ENCODE measurements around the gene EFTUD2.

Gene EFTUD2

DNA sequence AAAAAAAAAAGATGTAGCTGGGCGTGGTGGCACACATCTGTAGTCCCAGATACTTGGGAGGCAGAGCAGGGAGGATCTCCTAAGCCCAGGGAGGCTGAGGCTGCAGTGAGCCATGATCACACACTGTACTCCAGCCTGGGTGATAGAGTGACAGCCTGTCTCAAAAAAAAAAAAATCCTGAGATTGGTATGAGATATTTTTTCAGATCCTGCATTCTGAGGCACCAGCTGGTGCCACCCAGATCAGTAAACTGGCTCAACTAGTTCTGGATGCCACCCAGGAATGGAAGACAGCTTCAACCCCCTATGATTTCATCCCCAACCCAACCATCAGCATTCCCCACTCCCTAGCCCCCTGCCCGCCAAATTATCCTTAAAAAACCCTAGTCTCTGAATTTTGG lies 62.0 kb downstream of the EFTUD2 start:
- Histone ChIP-seq H3K9ac (ENCODE audit: low read length) (no peak overlapping the region), H3K27me3 (ENCODE audit: low read depth, low read length) (no peaks in the 10 kb centered on the region), H3K27ac (ENCODE audit: low read length) (no peak overlapping the region), H3K4me1 (ENCODE audit: low read length) (no peaks in the 10 kb centered on the region), H3K36me3 (replicated peaks; ENCODE audit: low read depth, low read length) (no peaks in the 10 kb centered on the region), H3K79me2 (ENCODE audit: low read length) (no peaks in the 10 kb centered on the region), H3K4me2 (ENCODE audit: low read length) (no peak overlapping the region), H4K20me1 (ENCODE audit: insufficient read depth, low read length) (no peaks in the 10 kb centered on the region), H3K9me3 (ENCODE audit: insufficient read depth, low read length) (no peaks in the 10 kb centered on the region), H3K4me3 (ENCODE audit: low read length) (no peak overlapping the region), H2AFZ (ENCODE audit: low read depth, low read length) (no peak overlapping the region)
- TF ChIP-seq, protein P1, sequence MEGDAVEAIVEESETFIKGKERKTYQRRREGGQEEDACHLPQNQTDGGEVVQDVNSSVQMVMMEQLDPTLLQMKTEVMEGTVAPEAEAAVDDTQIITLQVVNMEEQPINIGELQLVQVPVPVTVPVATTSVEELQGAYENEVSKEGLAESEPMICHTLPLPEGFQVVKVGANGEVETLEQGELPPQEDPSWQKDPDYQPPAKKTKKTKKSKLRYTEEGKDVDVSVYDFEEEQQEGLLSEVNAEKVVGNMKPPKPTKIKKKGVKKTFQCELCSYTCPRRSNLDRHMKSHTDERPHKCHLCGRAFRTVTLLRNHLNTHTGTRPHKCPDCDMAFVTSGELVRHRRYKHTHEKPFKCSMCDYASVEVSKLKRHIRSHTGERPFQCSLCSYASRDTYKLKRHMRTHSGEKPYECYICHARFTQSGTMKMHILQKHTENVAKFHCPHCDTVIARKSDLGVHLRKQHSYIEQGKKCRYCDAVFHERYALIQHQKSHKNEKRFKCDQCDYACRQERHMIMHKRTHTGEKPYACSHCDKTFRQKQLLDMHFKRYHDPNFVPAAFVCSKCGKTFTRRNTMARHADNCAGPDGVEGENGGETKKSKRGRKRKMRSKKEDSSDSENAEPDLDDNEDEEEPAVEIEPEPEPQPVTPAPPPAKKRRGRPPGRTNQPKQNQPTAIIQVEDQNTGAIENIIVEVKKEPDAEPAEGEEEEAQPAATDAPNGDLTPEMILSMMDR (IDR thresholded peaks at IDR 0.05; ENCODE audit: low read depth, low read length), result no peak
- no peak for TF ChIP-seq EZH2phosphoT487 (IDR thresholded peaks at IDR 0.05; ENCODE audit: low read depth)

DNA sequence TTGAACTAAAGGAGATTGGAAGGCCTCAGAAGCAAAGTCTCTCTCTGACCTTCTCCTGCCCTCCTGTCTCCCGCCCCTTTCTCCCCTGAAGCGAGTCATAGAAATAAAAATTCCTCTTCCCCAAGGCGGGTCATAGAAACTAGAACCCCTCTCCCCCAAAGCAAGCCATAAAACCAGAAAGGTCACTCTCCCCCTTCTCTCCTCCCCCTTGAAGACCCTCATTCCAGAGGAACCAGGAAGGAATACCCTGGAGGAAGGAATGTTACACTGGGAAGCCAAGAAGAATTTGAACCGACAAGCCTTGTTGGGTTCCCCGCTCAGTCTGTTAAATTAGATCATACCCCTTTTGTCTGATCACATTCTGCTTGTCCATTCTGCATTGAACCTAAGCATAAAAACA lies 66.4 kb downstream of the EFTUD2 start:
- H3K9me3 ChIP-seq (ENCODE audit: insufficient read depth, low read length), result no peaks in the 10 kb centered on the region
- H3K4me2 ChIP-seq (ENCODE audit: low read length), result no peak overlapping the region
- H3K79me2 ChIP-seq (ENCODE audit: low read length), result peaks cover 18% of the 10 kb centered on the region
- H3K36me3 ChIP-seq (replicated peaks; ENCODE audit: low read depth, low read length), result no peaks in the 10 kb centered on the region
- no peak overlapping the region for H3K4me3 ChIP-seq (ENCODE audit: low read length)
- H3K9ac ChIP-seq (ENCODE audit: low read length), result no peak overlapping the region
- H3K4me1 ChIP-seq (ENCODE audit: low read length), result peaks cover 11% of the 10 kb centered on the region
- TF ChIP-seq EZH2phosphoT487 (IDR thresholded peaks at IDR 0.05; ENCODE audit: low read depth), result no peak
- TF ChIP-seq, protein P1 (IDR thresholded peaks at IDR 0.05; ENCODE audit: low read depth, low read length), result no peak
- H3K27me3 ChIP-seq (ENCODE audit: low read depth, low read length), result 0 out of 2 replicates have a peak, but pooled peaks cover 3% of the 10 kb centered on the region
- no peak overlapping the region for H2AFZ ChIP-seq (ENCODE audit: low read depth, low read length)
- 0 out of 2 replicates have a peak, but pooled peaks cover 7% of the 10 kb centered on the region for H4K20me1 ChIP-seq (ENCODE audit: insufficient read depth, low read length)
- no peak overlapping the region for H3K27ac ChIP-seq (ENCODE audit: low read length)

DNA sequence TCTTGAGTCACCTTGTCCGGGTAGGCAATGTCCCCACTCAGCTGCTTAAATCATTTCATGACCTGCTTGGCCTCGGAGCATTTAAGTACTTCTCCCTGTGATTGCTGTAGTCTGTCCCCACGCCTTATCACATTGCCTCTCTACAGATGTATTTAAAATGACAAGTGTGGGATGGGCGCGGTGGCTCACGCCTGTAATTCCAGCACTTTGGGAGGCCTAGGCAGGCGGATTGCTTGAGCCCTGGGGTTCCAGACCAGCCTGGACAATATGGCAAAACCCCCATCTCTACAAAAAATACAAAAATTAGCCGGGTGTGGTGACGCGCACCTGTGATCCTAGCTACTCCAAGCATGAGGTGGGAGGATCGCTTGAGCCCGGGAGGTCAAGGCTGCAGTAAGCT lies 67.9 kb downstream of the EFTUD2 start:
- no peak overlapping the region for H3K27ac ChIP-seq (ENCODE audit: low read length)

DNA sequence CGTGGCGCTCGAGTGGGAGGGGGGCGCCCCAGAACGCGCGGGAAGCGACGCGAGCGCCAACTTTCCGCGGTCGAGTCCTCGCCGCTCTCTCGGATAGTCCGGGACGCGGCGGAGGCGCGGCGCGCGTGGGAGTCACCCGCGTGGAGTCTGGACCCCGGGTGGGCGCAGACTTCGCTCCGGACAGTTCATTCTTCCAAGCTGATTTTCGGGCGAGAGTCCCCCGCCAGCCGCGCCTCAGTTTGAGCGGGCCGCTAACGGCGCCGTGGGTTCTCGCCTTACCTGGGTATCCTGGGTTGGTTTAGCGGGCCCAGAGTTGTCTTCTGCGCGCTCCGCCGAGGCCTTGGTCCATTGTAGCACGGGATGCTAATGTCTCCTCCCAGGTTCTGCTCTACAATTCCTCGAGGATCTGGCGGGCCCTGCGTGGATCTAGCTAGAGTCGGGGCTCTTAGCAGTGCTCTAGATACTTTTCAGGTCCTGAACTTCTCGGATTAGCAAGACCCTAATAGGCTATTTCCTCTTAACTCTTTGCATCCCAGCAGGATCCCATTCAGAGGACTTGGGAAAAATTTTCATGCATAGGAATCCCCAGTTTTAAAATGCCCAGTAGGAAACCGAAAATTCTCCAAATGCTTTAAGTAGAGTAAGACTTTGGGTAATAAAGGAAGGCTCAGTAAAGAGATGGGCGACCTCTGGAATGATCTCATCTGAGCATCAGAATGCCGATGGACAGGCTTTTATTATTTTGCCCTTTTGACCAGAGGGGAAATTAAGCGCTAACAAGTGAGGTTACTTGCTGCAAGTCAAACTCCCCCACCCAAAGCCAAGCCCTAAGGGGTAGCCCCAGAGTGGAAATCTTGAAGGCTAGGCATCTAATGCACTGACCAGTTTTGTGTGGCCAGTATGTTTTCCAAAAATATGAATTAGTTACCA lies 68.6 kb downstream of the EFTUD2 start:
- Histone ChIP-seq H3K27me3 (ENCODE audit: low read depth, low read length) (0 out of 2 replicates have a peak, but pooled peaks cover 3% of the 10 kb centered on the region), H3K4me1 (ENCODE audit: low read length) (peaks cover 11% of the 10 kb centered on the region)

More for the DNA sequence above, 67.9 kb downstream of the EFTUD2 start:
- Histone ChIP-seq H3K27me3 (ENCODE audit: low read depth, low read length) (0 out of 2 replicates have a peak, but pooled peaks cover 3% of the 10 kb centered on the region), H4K20me1 (ENCODE audit: insufficient read depth, low read length) (0 out of 2 replicates have a peak, but pooled peaks cover 13% of the 10 kb centered on the region), H3K9ac (ENCODE audit: low read length) (no peak overlapping the region), H3K4me1 (ENCODE audit: low read length) (peaks cover 11% of the 10 kb centered on the region), H3K4me2 (ENCODE audit: low read length) (no peak overlapping the region), H3K79me2 (ENCODE audit: low read length) (peaks cover 33% of the 10 kb centered on the region), H3K9me3 (ENCODE audit: insufficient read depth, low read length) (no peaks in the 10 kb centered on the region), H3K36me3 (replicated peaks; ENCODE audit: low read depth, low read length) (no peaks in the 10 kb centered on the region), H2AFZ (ENCODE audit: low read depth, low read length) (no peak overlapping the region), H3K4me3 (ENCODE audit: low read length) (no peak overlapping the region)
- TF ChIP-seq, protein P1 (IDR thresholded peaks at IDR 0.05; ENCODE audit: low read depth, low read length), result no peak
- TF ChIP-seq EZH2phosphoT487 (IDR thresholded peaks at IDR 0.05; ENCODE audit: low read depth), result no peak

More for the DNA sequence above, 68.6 kb downstream of the EFTUD2 start:
- peak overlapping the region; percentile 78 for H3K4me2 ChIP-seq (ENCODE audit: low read length)
- peak overlapping the region; percentile 81 for H2AFZ ChIP-seq (ENCODE audit: low read depth, low read length)
- peaks cover 40% of the 10 kb centered on the region for H3K79me2 ChIP-seq (ENCODE audit: low read length)
- H3K9ac ChIP-seq (ENCODE audit: low read length), result peak overlapping the region; percentile 82
- H3K9me3 ChIP-seq (ENCODE audit: insufficient read depth, low read length), result no peaks in the 10 kb centered on the region
- TF ChIP-seq EZH2phosphoT487 (IDR thresholded peaks at IDR 0.05; ENCODE audit: low read depth), result no peak
- no peak overlapping the region for H3K27ac ChIP-seq (ENCODE audit: low read length)
- peak overlapping the region; percentile 90 for H3K4me3 ChIP-seq (ENCODE audit: low read length)
- peaks cover 13% of the 10 kb centered on the region; the same call in 1 of the 2 replicates for H4K20me1 ChIP-seq (ENCODE audit: insufficient read depth, low read length)
- H3K36me3 ChIP-seq (replicated peaks; ENCODE audit: low read depth, low read length), result no peaks in the 10 kb centered on the region

All from OCI-LY3 (cell line).